Right lobe of liver (tissue), 6 donors: ENCODE data around the gene APBA1. TPM values are rescaled to one million over a fixed set of nuclear protein-coding genes. Genes with fewer than 3 reads are reported as not detected.
A peak's percentile ranks its signal among the peaks of the same experiment; 100 is the strongest.
"Not testable (repeated sequence)": the region's sequence is repeated elsewhere in the genome, so short reads cannot be mapped to it uniquely, and the experiment has no call there.

Experiments
- ATAC-seq, 4 donors: fragments of 200-7000 bp; cut with Tn5 transposase; one replicate each; pipeline ENCODE4 v1.9.1; 2020; ENCODE audit warnings: mild to moderate bottlenecking in 4 of 4, moderate library complexity in 4 of 4
- DNase-seq, 3 donors: peaks; one replicate each; pipeline ENCODE4 v3.0.0-alpha.2; 2020
- H3K27ac ChIP-seq, 3 donors: fragments of 200-600 bp; one replicate each; pipeline ENCODE4 v1.8.0; 2022
- H3K27me3 ChIP-seq, 2 donors: fragments of 200-600 bp; one replicate each; pipeline ENCODE4 v1.8.0; 2022
- H3K36me3 ChIP-seq, 4 donors: fragments of 200-600 bp; sonication (generic) in 1 of 4; one replicate each; pipeline versions ENCODE4 v1.5.1 to v1.8.0; 2017 to 2022; ENCODE audit warnings: control low read depth in 1 of 4
- H3K4me1 ChIP-seq, 4 donors: fragments of 200-600 bp; sonication (generic) in 1 of 4; one replicate each; pipeline versions ENCODE4 v1.5.1 to v1.8.0; 2017 to 2022; ENCODE audit warnings: control low read depth in 1 of 4
- H3K4me3 ChIP-seq, 3 donors: fragments of 200-600 bp; one replicate each; pipeline ENCODE4 v1.8.0; 2022
- H3K9me3 ChIP-seq, 4 donors: fragments of 200-600 bp; sonication (generic) in 1 of 4; one replicate each; pipeline versions ENCODE4 v1.5.1 to v1.8.0; 2017 to 2022; ENCODE audit warnings: control low read depth in 1 of 4
- CTCF ChIP-seq, 4 donors: fragments of 200-600 bp in 3 of 4; fragments of 450-650 bp in 1 of 4; IDR thresholded peaks; one replicate each; pipeline versions ENCODE4 v1.5.1 to v1.8.0; 2016 to 2022; ENCODE audit warnings: antibody characterized with exemption in 4 of 4, mild to moderate bottlenecking in 2 of 4
- POLR2A ChIP-seq: fragments of 450-650 bp; IDR thresholded peaks from one replicate; pipeline ENCODE4 v1.6.1; 2017; ENCODE audit warnings: antibody characterized with exemption, mild to moderate bottlenecking
- WGBS: methylation state at CpG from one replicate; pipeline ENCODE4 v1.1.6; 2018; ENCODE audit warnings: low coverage, low lambda C conversion rate; ENCODE audit not compliant: insufficient coverage; ENCODE audit errors: missing lambda C conversion rate; 5-methylcytosine and 5-hydroxymethylcytosine counted together
- intact Hi-C, 2 donors: fragments of 100-400 bp; cut with DNase I; formaldehyde crosslinking; loops; one replicate each; pipeline versions ENCODE4 v1.11.2 to v1.14.1; 2022
- total RNA-seq, 6 experiments: library from RNA; depleted of rRNA in 2 of 6; stranded (reverse); fragments of >200 nt in 2 of 6; fragmentation: NEBNext Ultra II Directional in 3 of 6; extraction: Animal tissue kit (Norgen Biotek cat#: 25700) in 3 of 6; gene quantifications; one replicate each; pipeline versions ENCODE4 v1.1.0 to v1.2.4, GENCODE V29; 2016 to 2023
- donor health status: DM: no; HTN: yes; CAD: no.
- donor health status: DM: no; HTN: no; CAD: no.
- donor health status: DM: no; HTN: no; CAD: no.
- donor health status: DM: no; HTN: yes; CAD: no.
- donor health status: DM: no; HTN: yes; CAD: no.

The APBA1 gene
- total RNA-seq, 6 experiments from 2014 or later = 6.6 to 25.5 (median 16.7) TPM

- no peaks in the 10 kb centered on the region for H3K36me3 ChIP-seq
- no peaks in the 10 kb centered on the region for H3K9me3 ChIP-seq
- TF ChIP-seq CTCF (IDR thresholded peaks at IDR 0.05) (no peak), POLR2A (no peak)
- H3K4me3 ChIP-seq = no peak overlapping the region
- no peaks in the 10 kb centered on the region for H3K4me1 ChIP-seq
- ATAC-seq (no peak), DNase-seq (no peak)
- H3K27ac ChIP-seq = no peak overlapping the region
- no peaks in the 10 kb centered on the region for H3K27me3 ChIP-seq
- WGBS = 65% methylated on average over 1 of the region's 1 CpG
- intact Hi-C loops = no loop called here
Measured at GRCh38 chr9:69602773-69603172, 69.4 kb downstream of the APBA1 start.

GRCh38 chr9:69601698-69602097, 70.5 kb downstream of the APBA1 start:
- no peak overlapping the region for H3K4me3 ChIP-seq
- H3K27me3 ChIP-seq = no peaks in the 10 kb centered on the region
- DNase-seq = no peak
- ATAC-seq = no peak
- no peaks in the 10 kb centered on the region for H3K36me3 ChIP-seq
- no peaks in the 10 kb centered on the region for H3K9me3 ChIP-seq
- WGBS = 56% methylated on average over 1 of the region's 1 CpG
- H3K27ac ChIP-seq = no peak overlapping the region
- TF ChIP-seq CTCF (IDR thresholded peaks at IDR 0.05) (no peak), POLR2A (no peak)
- intact Hi-C loops = no loop called here
- H3K4me1 ChIP-seq = no peaks in the 10 kb centered on the region

- WGBS = 81% methylated on average over 7 of the region's 7 CpGs
- intact Hi-C loops = no loop called here
- TF ChIP-seq CTCF (IDR thresholded peaks at IDR 0.05) (no peak), POLR2A (no peak)
- DNase-seq (no peak), ATAC-seq (no peak)
- Histone ChIP-seq H3K4me3 (no peak overlapping the region), H3K4me1 (no peaks in the 10 kb centered on the region), H3K36me3 (no peaks in the 10 kb centered on the region), H3K27ac (no peak overlapping the region), H3K27me3 (no peaks in the 10 kb centered on the region), H3K9me3 (no peaks in the 10 kb centered on the region)
Measured at GRCh38 chr9:69600314-69601047, 71.7 kb downstream of the APBA1 start.

GRCh38 chr9:69599232-69599971, 72.8 kb downstream of the APBA1 start:
- 69% methylated on average over 7 of the region's 8 CpGs for whole genome bisulfite sequencing
- intact Hi-C loops = no loop called here
- no peaks in the 10 kb centered on the region for H3K27me3 ChIP-seq
- H3K4me3 ChIP-seq = no peak overlapping the region
- no peak overlapping the region for H3K27ac ChIP-seq
- H3K9me3 ChIP-seq = no peaks in the 10 kb centered on the region
- no peaks in the 10 kb centered on the region for H3K4me1 ChIP-seq
- H3K36me3 ChIP-seq = no peaks in the 10 kb centered on the region
- TF ChIP-seq CTCF (IDR thresholded peaks at IDR 0.05) = no peak
- no peak for TF ChIP-seq POLR2A
- DNase-seq (no peak), ATAC-seq (peak in 1 of 4 donors; percentile 47)

GRCh38 chr9:69596906-69597305, 75.3 kb downstream of the APBA1 start:
- WGBS = 38% methylated on average over 1 of the region's 1 CpG
- H3K27ac ChIP-seq, H3K4me1 ChIP-seq, DNase-seq, H3K27me3 ChIP-seq, intact Hi-C loops, H3K9me3 ChIP-seq, H3K4me3 ChIP-seq, ATAC-seq, H3K36me3 ChIP-seq: not testable (repeated sequence)
